ENCODE results near the gene RAB31. TPM values are rescaled to one million over a fixed set of nuclear protein-coding genes. Genes with fewer than 3 reads are reported as not detected.
"Not testable (repeated sequence)": the region's sequence is repeated elsewhere in the genome, so short reads cannot be mapped to it uniquely, and the experiment has no call there.

RAB31 gene
- total RNA-seq, 1 donor from 2014 or later: 26.0 TPM

GRCh38 chr18:9766076-9766481, 58.0 kb downstream of the RAB31 start:
- H3K9me3 ChIP-seq: no peaks in the 10 kb centered on the region
- H3K4me1 ChIP-seq: peaks cover 36% of the 10 kb centered on the region
- no peak for DNase-seq (ENCODE audit: extremely low spot score in 2 of 2)
- peak overlapping the region; percentile 50 for H3K27ac ChIP-seq
- no peak overlapping the region for H3K4me3 ChIP-seq
- TF ChIP-seq CTCF (IDR thresholded peaks at IDR 0.05) (no peak), POLR2A (IDR thresholded peaks at IDR 0.05) (no peak), POLR2AphosphoS5 (IDR thresholded peaks at IDR 0.05; ENCODE audit: insufficient read depth in 1 of 2, low read depth in 1 of 2) (no peak)
- intact Hi-C loops (cut with DNase I): no loop called here
- H3K36me3 ChIP-seq: no peaks in the 10 kb centered on the region
- H3K27me3 ChIP-seq: no peaks in the 10 kb centered on the region

GRCh38 chr18:9766740-9767139, 58.6 kb downstream of the RAB31 start:
- Histone ChIP-seq H3K4me3 (no peak overlapping the region), H3K9me3 (no peaks in the 10 kb centered on the region), H3K4me1 (peaks cover 41% of the 10 kb centered on the region), H3K27me3 (no peaks in the 10 kb centered on the region), H3K27ac (no peak overlapping the region), H3K36me3 (no peaks in the 10 kb centered on the region)
- intact Hi-C loops (cut with DNase I): no loop called here
- DNase-seq (ENCODE audit: extremely low spot score in 2 of 2): no peak
- TF ChIP-seq CTCF (IDR thresholded peaks at IDR 0.05) (no peak), POLR2AphosphoS5 (IDR thresholded peaks at IDR 0.05; ENCODE audit: insufficient read depth in 1 of 2, low read depth in 1 of 2) (no peak), POLR2A (IDR thresholded peaks at IDR 0.05) (no peak)

DNA sequence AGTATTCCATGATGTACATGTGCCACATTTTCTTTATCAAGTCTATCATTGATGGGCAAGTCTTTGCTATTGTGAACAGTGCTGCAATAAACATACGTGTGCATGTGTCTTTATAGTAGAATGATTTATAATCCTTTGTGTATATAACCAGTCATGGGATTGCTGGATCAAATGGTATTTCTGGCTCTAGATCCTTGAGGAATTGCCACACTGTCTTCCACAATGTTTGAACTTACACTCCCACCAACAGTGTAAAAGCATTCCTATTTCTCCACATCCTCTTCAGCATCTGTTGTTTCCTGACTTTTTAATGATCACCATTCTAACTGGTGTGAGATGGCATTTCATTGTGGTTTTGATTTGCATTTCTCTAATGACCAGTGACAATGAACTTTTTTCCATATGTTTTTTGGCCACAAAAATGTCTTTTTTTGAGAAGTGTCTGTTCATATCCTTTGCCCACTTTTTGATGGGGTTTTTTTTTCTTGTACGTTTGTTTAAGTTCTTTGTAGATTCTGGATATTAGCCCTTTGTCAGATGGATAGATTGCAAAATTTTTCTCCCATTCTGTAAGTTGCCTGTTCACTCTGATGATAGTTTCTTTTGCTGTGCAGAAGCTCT, 60.1 kb downstream of the RAB31 start:
- H3K27me3 ChIP-seq; H3K9me3 ChIP-seq; H3K36me3 ChIP-seq; H3K4me3 ChIP-seq; DNase-seq (ENCODE audit: extremely low spot score in 2 of 2); H3K27ac ChIP-seq; intact Hi-C loops (cut with DNase I): not testable (repeated sequence)
- peaks cover 50% of the 10 kb centered on the region for H3K4me1 ChIP-seq

DNA sequence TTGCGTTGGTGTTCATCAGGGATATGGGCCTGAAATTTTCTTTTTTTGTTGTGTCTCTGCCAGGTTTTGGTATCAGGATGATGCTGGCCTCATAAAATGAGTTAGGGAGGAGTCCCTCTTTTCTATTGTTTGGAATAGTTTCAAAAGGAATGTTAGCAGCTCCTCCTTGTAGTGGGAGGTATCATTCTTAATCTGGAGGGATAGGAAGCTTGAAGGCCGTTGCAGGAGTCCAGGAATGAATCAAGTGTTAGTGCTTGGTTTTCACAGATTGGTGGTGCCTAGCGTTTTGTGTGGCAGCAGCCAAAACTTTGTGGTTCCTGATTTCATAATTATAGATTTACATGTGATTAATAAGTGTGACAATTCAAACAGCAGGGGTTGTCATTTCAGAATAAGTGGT, 62.0 kb downstream of the RAB31 start:
- H3K27ac ChIP-seq: peak overlapping the region; percentile 54
- DNase-seq (ENCODE audit: extremely low spot score in 2 of 2); H3K36me3 ChIP-seq; H3K4me3 ChIP-seq; intact Hi-C loops (cut with DNase I); H3K27me3 ChIP-seq; H3K9me3 ChIP-seq: not testable (repeated sequence)
- H3K4me1 ChIP-seq: peaks cover 41% of the 10 kb centered on the region

GRCh38 chr18:9771261-9771976, 63.3 kb downstream of the RAB31 start:
- Histone ChIP-seq H3K4me1 (peaks cover 29% of the 10 kb centered on the region), H3K4me3 (no peak overlapping the region), H3K9me3 (no peaks in the 10 kb centered on the region), H3K27ac (peak overlapping the region; percentile 54), H3K27me3 (no peaks in the 10 kb centered on the region), H3K36me3 (no peaks in the 10 kb centered on the region)
- intact Hi-C loops (cut with DNase I): no loop called here
- peak; percentile 55 to 90 (median 72) for TF ChIP-seq CTCF (IDR thresholded peaks at IDR 0.05)
- TF ChIP-seq POLR2A (IDR thresholded peaks at IDR 0.05): no peak
- TF ChIP-seq POLR2AphosphoS5 (IDR thresholded peaks at IDR 0.05; ENCODE audit: insufficient read depth in 1 of 2, low read depth in 1 of 2): peak in 1 of 2 donors; percentile 17
- no peak for DNase-seq (ENCODE audit: extremely low spot score in 2 of 2)

GRCh38 chr18:9771977-9772660, 64.0 kb downstream of the RAB31 start:
- H3K9me3 ChIP-seq: no peaks in the 10 kb centered on the region
- no peak overlapping the region for H3K4me3 ChIP-seq
- H3K27ac ChIP-seq: peak overlapping the region; percentile 54
- intact Hi-C loops (cut with DNase I): no loop called here
- no peaks in the 10 kb centered on the region for H3K27me3 ChIP-seq
- H3K4me1 ChIP-seq: peaks cover 29% of the 10 kb centered on the region
- no peak for DNase-seq (ENCODE audit: extremely low spot score in 2 of 2)
- no peak for TF ChIP-seq POLR2A (IDR thresholded peaks at IDR 0.05)
- no peak for TF ChIP-seq POLR2AphosphoS5 (IDR thresholded peaks at IDR 0.05; ENCODE audit: insufficient read depth in 1 of 2, low read depth in 1 of 2)
- TF ChIP-seq CTCF (IDR thresholded peaks at IDR 0.05): no peak
- H3K36me3 ChIP-seq: no peaks in the 10 kb centered on the region
